Neural progenitor cell (in vitro differentiated cells): Measurements from ENCODE around the gene HDAC4.

Experiments used
- CTCF ChIP-seq: fragments of 200-600 bp; sonication (generic); IDR thresholded peaks from 2 replicates; pipeline ENCODE4 v1.5.1; 2017; ENCODE audit warnings: antibody characterized with exemption, mild to moderate bottlenecking
- EZH2phosphoT487 ChIP-seq: fragments of 200-600 bp; sonication (generic); IDR thresholded peaks from 2 replicates; pipeline ENCODE4 v1.6.1; 2017; ENCODE audit warnings: antibody characterized with exemption

DNA sequence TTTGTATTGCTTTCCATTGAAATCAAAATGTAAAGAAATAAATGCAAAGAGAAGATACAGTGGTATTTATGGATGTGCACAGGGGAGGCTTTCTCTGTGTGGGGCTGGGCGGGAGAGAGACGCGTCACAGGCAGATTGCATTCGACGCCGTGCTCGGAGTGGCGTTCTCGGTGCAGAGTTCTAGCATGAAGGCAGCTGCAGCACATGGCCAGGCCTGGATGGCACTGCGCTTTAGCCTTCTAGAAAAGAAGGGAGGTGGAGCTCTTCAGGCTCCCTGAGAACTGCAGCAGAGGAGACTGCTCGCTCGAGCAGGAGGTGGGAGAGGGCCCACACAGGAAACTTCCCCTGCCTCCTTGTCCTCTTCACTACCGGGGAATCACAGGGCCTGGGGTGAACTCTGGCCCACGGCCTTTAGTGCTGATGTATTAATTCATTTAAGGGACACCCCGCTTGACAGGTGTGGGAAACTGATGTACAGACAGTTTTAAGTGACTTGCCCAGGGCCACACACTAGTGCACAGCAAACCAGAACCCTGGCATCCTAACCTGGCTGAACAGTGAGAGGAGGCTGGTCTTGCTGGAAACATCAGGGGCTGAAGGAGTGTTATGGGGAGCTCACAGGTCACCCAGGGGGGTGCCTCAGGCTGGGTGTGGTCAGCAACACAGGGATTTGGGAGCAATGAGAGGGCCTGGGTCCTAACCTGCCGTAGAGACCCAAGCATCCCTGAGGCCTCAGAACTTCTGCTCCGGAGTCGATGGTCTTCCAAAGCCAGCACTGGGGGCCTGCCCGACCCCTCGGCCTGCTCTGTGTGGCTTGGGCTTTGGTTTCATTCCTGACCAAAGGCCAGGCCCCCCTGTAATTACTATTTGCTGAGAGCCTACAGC lies 199.9 kb downstream of the HDAC4 start:
- TF ChIP-seq EZH2phosphoT487 (no peak), CTCF (no peak)
